ENCODE measurements around the gene BRICD5. TPM values are rescaled to one million over a fixed set of nuclear protein-coding genes. Genes with fewer than 3 reads are reported as not detected.
"Not testable (repeated sequence)": the region's sequence is repeated elsewhere in the genome, so short reads cannot be mapped to it uniquely, and the experiment has no call there.

The BRICD5 gene
- total RNA-seq (2014; rRNA removed; shearing (Covaris generic)), result 0.88 and 4.6 TPM in 2 replicates

- peaks cover 67% of the 10 kb centered on the region for H3K36me3 ChIP-seq
- no peak within 1 kb of the TSS for H3K27ac ChIP-seq
- no peak for DNase-seq (ENCODE audit: low read depth in 1 of 2, low spot score in 2 of 2)
- H3K27me3 ChIP-seq (replicated peaks), result no peaks in the 10 kb centered on the region
- peaks cover 25% of the 10 kb centered on the region for H3K4me1 ChIP-seq (replicated peaks)
- no peak within 1 kb of the TSS for H3K4me3 ChIP-seq
- H3K9me3 ChIP-seq (replicated peaks), result peaks cover 3% of the 10 kb centered on the region
Observed at GRCh38 chr16:2210386-2211365, at the start of gene BRICD5. BRICD5 (minus strand) TSS chr16:2210863; CDS start chr16:2210833, 30 bp downstream.

DNA sequence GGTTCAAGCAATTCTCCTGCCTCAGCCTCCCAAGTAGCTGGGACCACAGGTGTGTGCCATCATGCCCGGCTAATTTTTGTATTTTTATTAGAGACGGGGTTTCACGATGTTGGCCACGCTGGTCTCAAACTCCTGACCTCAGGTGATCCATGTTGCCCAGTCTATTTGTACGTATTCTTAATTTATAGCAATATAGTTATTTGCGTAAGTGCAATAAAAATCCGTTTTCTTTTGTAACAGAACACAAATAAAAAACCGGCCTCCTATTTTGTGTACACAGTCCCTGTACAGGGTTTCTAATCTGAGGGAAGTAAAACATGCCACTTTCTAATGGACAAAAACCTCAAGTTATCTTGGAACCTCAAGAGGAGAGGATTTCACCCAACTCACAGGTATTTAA, 49.6 kb upstream of the BRICD5 start:
- Histone ChIP-seq H3K27ac (no peak overlapping the region), H3K4me3 (no peak overlapping the region), H3K27me3 (replicated peaks) (no peaks in the 10 kb centered on the region), H3K36me3 (peaks cover 100% of the 10 kb centered on the region), H3K4me1 (replicated peaks) (no peaks in the 10 kb centered on the region), H3K9me3 (replicated peaks) (no peaks in the 10 kb centered on the region)
- DNase-seq (ENCODE audit: low read depth in 1 of 2, low spot score in 2 of 2), result no peak

DNA sequence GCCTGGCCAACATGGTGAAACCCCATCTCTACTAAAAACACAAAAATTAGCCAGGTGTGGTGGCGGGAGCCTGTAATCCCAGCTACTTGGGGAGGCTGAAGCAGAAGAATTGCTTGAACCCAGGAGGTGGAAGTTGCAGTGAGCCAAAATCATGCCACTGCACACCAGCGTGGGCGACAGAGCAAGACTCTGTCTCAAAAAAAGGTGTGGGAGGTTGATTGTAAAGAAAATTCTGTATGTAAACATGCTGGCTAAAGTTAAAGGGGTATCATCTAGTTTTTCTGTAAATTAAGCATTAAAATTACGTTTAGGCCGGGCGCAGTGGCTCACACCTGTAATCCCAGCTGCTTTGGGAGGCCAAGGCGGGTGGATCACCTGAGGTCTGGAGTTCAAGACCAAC, 47.9 kb upstream of the BRICD5 start:
- not testable (repeated sequence) for H3K9me3 ChIP-seq (replicated peaks); H3K27ac ChIP-seq; H3K27me3 ChIP-seq (replicated peaks); DNase-seq (ENCODE audit: low read depth in 1 of 2, low spot score in 2 of 2); H3K4me1 ChIP-seq (replicated peaks); H3K4me3 ChIP-seq
- peaks cover 100% of the 10 kb centered on the region for H3K36me3 ChIP-seq

DNA sequence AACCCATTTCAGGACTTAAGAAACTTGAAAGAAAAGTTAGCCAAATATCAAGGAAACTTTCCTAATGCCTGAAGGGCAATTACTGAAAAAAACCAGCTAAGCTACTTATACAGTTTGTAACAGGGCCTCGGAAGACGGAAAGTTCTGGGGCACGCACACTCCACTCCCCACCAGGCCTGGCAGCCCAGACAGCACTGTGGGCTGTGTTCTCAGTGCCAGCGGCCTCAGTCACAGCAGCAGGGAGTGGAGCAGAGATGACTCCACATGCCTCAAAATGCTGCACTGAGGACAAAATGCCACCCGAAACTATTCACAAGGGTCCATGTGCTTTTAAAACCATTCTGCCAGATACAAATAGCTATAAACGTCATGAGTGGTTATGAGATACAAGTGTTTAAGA, 47.1 kb upstream of the BRICD5 start:
- no peak for DNase-seq (ENCODE audit: low read depth in 1 of 2, low spot score in 2 of 2)
- peaks cover 98% of the 10 kb centered on the region for H3K36me3 ChIP-seq
- H3K4me3 ChIP-seq, result no peak overlapping the region
- no peaks in the 10 kb centered on the region for H3K9me3 ChIP-seq (replicated peaks)
- no peak overlapping the region for H3K27ac ChIP-seq
- no peaks in the 10 kb centered on the region; the same call in 1 of the 2 replicates for H3K4me1 ChIP-seq (replicated peaks)
- no peaks in the 10 kb centered on the region for H3K27me3 ChIP-seq (replicated peaks)

- no peak overlapping the region for H3K27ac ChIP-seq
- H3K9me3 ChIP-seq (replicated peaks), result no peaks in the 10 kb centered on the region
- H3K4me1 ChIP-seq (replicated peaks), result peaks cover 8% of the 10 kb centered on the region
- H3K4me3 ChIP-seq, result no peak overlapping the region
- DNase-seq (ENCODE audit: low read depth in 1 of 2, low spot score in 2 of 2), result no peak
- peaks cover 98% of the 10 kb centered on the region for H3K36me3 ChIP-seq
- H3K27me3 ChIP-seq (replicated peaks), result no peaks in the 10 kb centered on the region
Observed at GRCh38 chr16:2256531-2257140, 46.0 kb upstream of the BRICD5 start.

GRCh38 chr16:2253293-2253692, 42.6 kb upstream of the BRICD5 start:
- DNase-seq (ENCODE audit: low read depth in 1 of 2, low spot score in 2 of 2), result no peak
- Histone ChIP-seq H3K9me3 (replicated peaks) (no peaks in the 10 kb centered on the region), H3K27ac (no peak overlapping the region), H3K27me3 (replicated peaks) (no peaks in the 10 kb centered on the region), H3K36me3 (peaks cover 77% of the 10 kb centered on the region), H3K4me1 (replicated peaks) (peaks cover 13% of the 10 kb centered on the region), H3K4me3 (no peak overlapping the region)

GRCh38 chr16:2252806-2253148, 42.1 kb upstream of the BRICD5 start:
- no peak overlapping the region for H3K27ac ChIP-seq
- H3K36me3 ChIP-seq, result peaks cover 76% of the 10 kb centered on the region
- H3K4me1 ChIP-seq (replicated peaks), result peaks cover 13% of the 10 kb centered on the region
- no peak for DNase-seq (ENCODE audit: low read depth in 1 of 2, low spot score in 2 of 2)
- H3K27me3 ChIP-seq (replicated peaks), result no peaks in the 10 kb centered on the region
- no peaks in the 10 kb centered on the region for H3K9me3 ChIP-seq (replicated peaks)
- no peak overlapping the region for H3K4me3 ChIP-seq

- H3K36me3 ChIP-seq, result peaks cover 73% of the 10 kb centered on the region
- no peaks in the 10 kb centered on the region for H3K9me3 ChIP-seq (replicated peaks)
- peak; percentile 97 to 98 for DNase-seq (ENCODE audit: low read depth in 1 of 2, low spot score in 2 of 2)
Observed at GRCh38 chr16:2251296-2252111, 40.8 kb upstream of the BRICD5 start, which contains the start of gene ECI1. ECI1 (minus strand) TSS chr16:2251587; CDS start chr16:2251566, 21 bp downstream.

DNA sequence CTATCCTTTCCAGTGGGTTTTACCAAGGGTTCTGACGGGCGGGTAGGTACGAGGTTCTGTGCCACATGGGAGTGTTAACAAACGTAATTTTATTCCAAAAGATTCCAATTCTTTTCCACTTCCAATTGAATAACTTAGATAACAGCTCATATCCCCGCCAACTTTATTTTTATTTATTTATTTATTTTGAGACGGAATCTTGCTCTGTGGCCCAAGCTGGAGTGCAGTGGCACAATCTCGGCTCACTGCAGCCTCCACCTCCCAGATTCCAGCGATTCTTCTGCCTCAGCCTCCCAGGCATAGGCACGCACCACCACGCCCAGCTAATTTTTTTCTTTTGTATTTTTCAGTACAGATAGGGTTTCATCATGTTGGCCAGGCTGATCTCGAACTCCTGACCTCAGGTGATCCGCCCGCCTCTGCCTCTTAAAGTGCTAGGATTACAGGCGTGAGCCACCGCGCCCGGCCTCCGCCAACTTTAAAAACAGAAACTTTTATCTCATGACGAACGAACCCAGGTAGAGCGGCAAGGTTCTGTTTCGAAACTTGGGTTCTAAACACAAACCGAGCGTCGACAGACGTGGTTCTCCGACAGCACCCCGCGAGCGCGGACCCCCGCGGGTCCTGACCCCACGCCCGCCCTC, 40.1 kb upstream of the BRICD5 start:
- Histone ChIP-seq H3K27me3 (replicated peaks) (no peaks in the 10 kb centered on the region), H3K27ac (peak overlapping the region; percentile 31), H3K36me3 (peaks cover 73% of the 10 kb centered on the region), H3K4me3 (peak overlapping the region; percentile 76), H3K4me1 (replicated peaks) (peaks cover 13% of the 10 kb centered on the region), H3K9me3 (replicated peaks) (no peaks in the 10 kb centered on the region)
- peak; percentile 38 to 47 for DNase-seq (ENCODE audit: low read depth in 1 of 2, low spot score in 2 of 2)

More at GRCh38 chr16:2251296-2252111, 40.8 kb upstream of the BRICD5 start, which contains the start of gene ECI1:
- Histone ChIP-seq H3K4me1 (replicated peaks) (peaks cover 13% of the 10 kb centered on the region), H3K4me3 (peak within 1 kb of the TSS; percentile 76), H3K27ac (peak within 1 kb of the TSS; percentile 31), H3K27me3 (replicated peaks) (no peaks in the 10 kb centered on the region)

DNA sequence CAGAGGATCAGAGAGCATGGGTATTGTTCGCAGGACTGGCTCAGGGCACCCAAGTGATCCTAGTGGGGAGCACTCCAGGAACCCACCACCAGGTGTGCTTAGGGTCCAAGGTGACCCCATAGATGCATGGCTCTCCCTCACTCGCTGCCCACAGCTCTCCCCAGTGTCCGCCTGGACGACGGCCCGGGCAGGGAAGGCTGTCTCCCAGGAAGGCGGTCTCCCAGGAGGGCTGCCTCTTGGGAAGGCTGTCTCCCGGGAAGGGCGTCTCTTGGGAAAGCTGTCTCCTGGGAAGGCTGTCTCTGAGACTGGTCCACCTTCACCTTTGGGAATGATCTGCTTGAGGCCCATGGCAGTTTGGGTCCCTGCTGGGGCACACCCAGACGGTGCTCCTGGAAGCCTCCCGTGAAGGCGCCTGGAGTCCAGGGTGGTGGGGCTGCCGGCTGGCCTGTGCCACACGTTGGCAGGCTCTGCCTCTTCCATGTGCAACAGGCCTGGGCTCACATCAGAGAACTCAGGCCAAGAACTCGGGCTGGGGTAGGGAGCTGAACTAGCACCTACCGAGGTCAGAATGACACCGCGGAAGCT, 35.7 kb upstream of the BRICD5 start:
- Histone ChIP-seq H3K4me1 (replicated peaks) (peaks cover 4% of the 10 kb centered on the region), H3K36me3 (peaks cover 76% of the 10 kb centered on the region), H3K9me3 (replicated peaks) (no peaks in the 10 kb centered on the region), H3K27ac (no peak overlapping the region), H3K27me3 (replicated peaks) (no peaks in the 10 kb centered on the region), H3K4me3 (no peak overlapping the region)
- DNase-seq (ENCODE audit: low read depth in 1 of 2, low spot score in 2 of 2), result no peak

GRCh38 chr16:2244926-2245795, 34.5 kb upstream of the BRICD5 start:
- Histone ChIP-seq H3K4me3 (no peak overlapping the region), H3K36me3 (peaks cover 76% of the 10 kb centered on the region), H3K9me3 (replicated peaks) (no peaks in the 10 kb centered on the region), H3K27me3 (replicated peaks) (no peaks in the 10 kb centered on the region), H3K27ac (no peak overlapping the region), H3K4me1 (replicated peaks) (peaks cover under 1% of the 10 kb centered on the region)
- DNase-seq (ENCODE audit: low read depth in 1 of 2, low spot score in 2 of 2), result no peak

DNA sequence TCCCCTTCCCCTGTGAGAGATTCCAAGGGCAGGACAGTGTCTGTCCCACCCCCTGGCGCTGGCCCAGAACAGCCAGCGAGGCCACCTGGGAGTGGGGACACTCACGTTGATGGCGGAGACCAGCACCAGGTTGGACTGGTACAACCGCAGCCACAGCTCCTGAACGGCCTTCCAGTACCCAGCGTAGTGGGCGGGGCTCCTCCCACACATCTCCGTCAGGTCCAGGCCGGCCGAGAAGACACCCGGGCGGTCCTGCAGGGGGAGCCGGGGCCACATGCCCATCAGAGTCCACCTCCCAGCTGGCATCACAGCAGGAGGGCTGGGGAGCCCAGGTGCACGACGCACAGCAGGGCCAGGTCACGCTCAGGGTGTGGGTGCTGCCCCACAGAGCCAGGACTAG, 33.6 kb upstream of the BRICD5 start:
- DNase-seq (ENCODE audit: low read depth in 1 of 2, low spot score in 2 of 2), result peak in 1 of 2 experiments; percentile 54
- Histone ChIP-seq H3K4me1 (replicated peaks) (no peaks in the 10 kb centered on the region), H3K9me3 (replicated peaks) (no peaks in the 10 kb centered on the region), H3K27me3 (replicated peaks) (no peaks in the 10 kb centered on the region), H3K4me3 (no peak overlapping the region), H3K27ac (no peak overlapping the region), H3K36me3 (peaks cover 81% of the 10 kb centered on the region)
